GM06990 (cell line): ENCODE data around the gene DPH2.
A peak's percentile ranks its signal among the peaks of the same experiment; 100 is the strongest.

ENCODE experiments used
- DNase-seq: peaks from one replicate; pipeline ENCODE4 v3.0.0-alpha.2; 2011; ENCODE audit not compliant: insufficient read length; ENCODE audit errors: extremely low read depth
- H3K27me3 ChIP-seq: replicated peaks from 2 replicates; pipeline ENCODE4 v1.6.0; 2011; ENCODE audit warnings: low read length; ENCODE audit not compliant: control insufficient read depth, insufficient read depth
- H3K36me3 ChIP-seq: 2 replicates; pipeline ENCODE4 v1.5.1; 2011; ENCODE audit warnings: low read length; ENCODE audit not compliant: control insufficient read depth, insufficient read depth
- H3K4me3 ChIP-seq: replicated peaks from 2 replicates; pipeline ENCODE4 v1.5.1; 2011; ENCODE audit warnings: low read depth, mild to moderate bottlenecking, control low read depth, low read length
- CTCF ChIP-seq: IDR thresholded peaks from 2 replicates; pipeline ENCODE4 v1.5.1; 2011; ENCODE audit warnings: low read length, control low read depth, mild to moderate bottlenecking, inconsistent platforms; ENCODE audit not compliant: insufficient read depth, poor library complexity, severe bottlenecking

DPH2 gene

GRCh38 chr1:43980255-43981134, 10.7 kb downstream of the DPH2 start:
- DNase-seq, result no peak
- peaks cover 16% of the 10 kb centered on the region for H3K36me3 ChIP-seq
- no peaks in the 10 kb centered on the region for H3K27me3 ChIP-seq
- no peak for TF ChIP-seq CTCF
- H3K4me3 ChIP-seq, result peak overlapping the region; percentile 70

GRCh38 chr1:43981135-43981491, 11.3 kb downstream of the DPH2 start:
- TF ChIP-seq CTCF, result no peak
- Histone ChIP-seq H3K4me3 (no peak overlapping the region), H3K36me3 (peaks cover 16% of the 10 kb centered on the region), H3K27me3 (no peaks in the 10 kb centered on the region)
- no peak for DNase-seq

GRCh38 chr1:43981636-43982035, 11.8 kb downstream of the DPH2 start:
- peaks cover 16% of the 10 kb centered on the region for H3K36me3 ChIP-seq

GRCh38 chr1:43982241-43982640, 12.4 kb downstream of the DPH2 start:
- no peak overlapping the region for H3K4me3 ChIP-seq
- no peak for DNase-seq
- H3K27me3 ChIP-seq, result no peaks in the 10 kb centered on the region
- TF ChIP-seq CTCF, result no peak
- peaks cover 12% of the 10 kb centered on the region for H3K36me3 ChIP-seq

More at GRCh38 chr1:43981636-43982035, 11.8 kb downstream of the DPH2 start:
- DNase-seq, result no peak
- TF ChIP-seq CTCF, result no peak
- Histone ChIP-seq H3K4me3 (no peak overlapping the region), H3K27me3 (no peaks in the 10 kb centered on the region)

- no peak for TF ChIP-seq CTCF
- Histone ChIP-seq H3K27me3 (no peaks in the 10 kb centered on the region), H3K4me3 (no peak overlapping the region), H3K36me3 (peaks cover 10% of the 10 kb centered on the region)
- no peak for DNase-seq
Measured at GRCh38 chr1:43982808-43983207, 13.0 kb downstream of the DPH2 start.
